GM12891 (cell line): ENCODE measurements around the gene ZSCAN25.

Experiments
- POLR2AphosphoS5 ChIP-seq: IDR thresholded peaks from 2 replicates; pipeline ENCODE4 v1.6.1; 2011; ENCODE audit warnings: low read depth, low read length, control low read depth
- SPI1 ChIP-seq: IDR thresholded peaks from 2 replicates; pipeline ENCODE4 v1.6.1; 2011; ENCODE audit warnings: low read depth, low read length, control low read depth

GRCh38 chr7:99669782-99670181 is 53.0 kb downstream of the ZSCAN25 start:
- TF ChIP-seq SPI1 (no peak), POLR2AphosphoS5 (no peak)
